Pancreas (tissue), 10 donors: Measurements from ENCODE around the gene DNER. TPM values are rescaled to one million over a fixed set of nuclear protein-coding genes. Genes with fewer than 3 reads are reported as not detected.

Experiments used
- ATAC-seq, 4 donors: fragments of 200-7000 bp; cut with Tn5 transposase; one replicate each; pipeline versions ENCODE4 v1.8.0 to v1.9.1; 2020; ENCODE audit warnings: mild to moderate bottlenecking in 4 of 4, moderate library complexity in 4 of 4
- DNase-seq, 6 donors: peaks; one replicate each; pipeline ENCODE4 v3.0.0-alpha.2; 2020
- FAIRE-seq: peaks from 2 replicates; lab custom pipeline; 2012; peaks lifted over from hg19 to GRCh38; lab: Jason Lieb, UNC
- H3K27ac ChIP-seq, 4 donors: fragments of 200-600 bp; sonication (generic); 1 replicate in 3 of 4; 2 replicates in 1 of 4; pipeline versions ENCODE4 v1.5.0 to v1.8.0; 2020
- H3K27me3 ChIP-seq, 4 donors: fragments of 200-600 bp; one replicate each; pipeline ENCODE4 v1.8.0; 2021
- H3K36me3 ChIP-seq, 3 donors: fragments of 200-600 bp; sonication (generic) in 1 of 3; one replicate each; pipeline versions ENCODE4 v1.5.0 to v1.8.0; 2020 to 2021
- H3K4me1 ChIP-seq, 3 donors: fragments of 200-600 bp; one replicate each; pipeline ENCODE4 v1.8.0; 2021
- H3K4me3 ChIP-seq, 4 donors: fragments of 200-600 bp; sonication (generic) in 2 of 4; one replicate each; pipeline versions ENCODE4 v1.5.0 to v1.8.0; 2020 to 2021
- H3K9me3 ChIP-seq, 4 donors: fragments of 200-600 bp; one replicate each; pipeline ENCODE4 v1.8.0; 2021
- CTCF ChIP-seq, 4 donors: fragments of 200-600 bp; sonication (generic) in 3 of 4; IDR thresholded peaks; one replicate each; pipeline versions ENCODE4 v1.5.0 to v1.8.0; 2021; ENCODE audit warnings: antibody characterized with exemption in 4 of 4
- WGBS, 2 donors: extraction: QIAGEN DNeasy Blood & Tissue Kit; methylation state at CpG; one replicate each; pipeline ENCODE4 v1.1.7; 2013; 5-methylcytosine and 5-hydroxymethylcytosine counted together
- intact Hi-C, 3 donors: fragments of 100-400 bp; cut with DNase I; formaldehyde crosslinking; loops; one replicate each; pipeline versions ENCODE4 v1.11.1 to v1.14.2; 2022
- polyA plus RNA-seq, 2 donors: library from polyadenylated mRNA; stranded (reverse); fragments of 200-250 nt; gene quantifications; one replicate each; pipeline ENCODE4 v1.2.3, GENCODE V29; 2013
- total RNA-seq, 6 donors: library from RNA; stranded (reverse); fragmentation: NEBNext Ultra II Directional in 4 of 6; extraction: Animal tissue kit (Norgen Biotek cat#: 25700) in 4 of 6; gene quantifications; one replicate each; pipeline versions ENCODE4 v1.2.1 to v1.2.4, GENCODE V29; 2021 to 2023
- donor health status: healthy with polysubstance abuse.
- donor health status: DM: no; HTN: no; CAD: no; lungs with moderate emphysema.
- donor health status: DM: no; HTN: no; CAD: no.
- donor health status: control.
- donor health status: control.
- donor health status: Bipolar disorder and iron deficiency.
- donor health status: DM: yes; HTN: yes; CAD: no.
- donor health status: DM: no; HTN: no; CAD: no.
- donor health status: DM: no; HTN: no; CAD: no.
- donor health status: DM: yes; HTN: yes; CAD: no.

Gene DNER
- total and polyA plus RNA-seq, 8 donors, result 0.25 to 2.3 (median 0.44) TPM

DNA sequence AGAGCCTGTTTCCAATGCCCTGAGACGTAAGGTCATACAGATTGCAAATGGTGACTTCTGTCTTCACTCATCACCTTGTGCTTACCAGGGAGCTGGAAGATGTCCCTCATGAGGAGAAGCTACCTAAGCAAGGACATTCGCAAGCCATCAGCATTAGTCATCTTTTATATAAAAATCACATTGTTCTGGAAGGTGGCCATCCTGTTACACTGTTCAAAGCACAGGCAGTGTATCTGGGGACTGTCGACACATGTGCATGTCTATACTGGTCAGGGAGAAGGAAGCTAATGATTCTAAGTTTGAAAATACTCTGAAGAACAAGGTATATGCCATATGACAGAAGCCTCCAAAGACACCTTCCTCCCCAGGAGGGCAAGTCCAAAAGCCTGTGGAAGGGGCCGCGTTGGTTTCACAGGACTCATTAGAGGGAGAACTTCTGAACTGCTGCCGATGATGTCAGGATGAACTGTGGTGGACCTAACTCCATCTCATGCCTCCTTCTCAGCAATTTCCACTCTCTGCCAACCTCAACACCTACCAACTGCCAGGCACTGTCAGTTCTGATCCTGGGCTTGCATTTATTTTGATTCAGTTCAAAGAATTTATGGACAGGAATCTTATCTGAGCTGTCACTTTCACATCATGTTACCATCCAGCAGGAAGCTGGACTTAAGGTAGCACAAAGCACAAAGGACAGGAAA lies 39.4 kb downstream of the DNER start:
- no peak overlapping the region for H3K27ac ChIP-seq
- H3K4me3 ChIP-seq, result no peak overlapping the region
- no peaks in the 10 kb centered on the region for H3K9me3 ChIP-seq
- intact Hi-C loops, result no loop called here
- FAIRE-seq (no peak), DNase-seq (no peak), ATAC-seq (no peak)
- WGBS, 2 donors, result 74% methylated on average over 6 of the region's 6 CpGs
- no peak for TF ChIP-seq CTCF (IDR thresholded peaks at IDR 0.05)
- H3K4me1 ChIP-seq, result no peaks in the 10 kb centered on the region
- H3K36me3 ChIP-seq, result no peaks in the 10 kb centered on the region
- peaks cover 0 to 2% (median 0%) of the 10 kb centered on the region in 4 donors for H3K27me3 ChIP-seq

DNA sequence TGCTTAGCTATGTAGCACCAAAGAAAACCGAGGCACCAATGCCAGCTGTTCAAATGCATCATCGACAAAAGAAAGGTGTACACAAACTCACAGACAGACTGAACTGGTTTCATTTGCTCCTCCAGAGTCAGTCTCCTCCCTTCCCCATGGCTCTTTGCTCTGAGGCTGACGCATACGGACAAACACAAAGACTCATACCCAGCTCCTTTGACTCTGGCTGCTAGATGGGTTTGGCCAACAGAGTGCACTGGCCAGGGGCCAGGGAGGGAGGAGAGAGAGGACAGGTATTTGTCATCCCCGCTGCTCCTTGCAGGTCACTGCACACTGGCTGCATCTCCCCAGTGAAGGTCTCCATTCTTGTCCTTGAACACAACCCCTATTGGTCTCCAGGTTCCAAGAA lies 40.7 kb downstream of the DNER start:
- H3K27me3 ChIP-seq, result peaks cover 0 to 2% (median 0%) of the 10 kb centered on the region in 4 donors
- ATAC-seq, result no peak
- no peak for DNase-seq

GRCh38 chr2:229672021-229672420 lies 42.3 kb downstream of the DNER start:
- Histone ChIP-seq H3K27ac (no peak overlapping the region), H3K4me3 (no peak overlapping the region), H3K9me3 (no peaks in the 10 kb centered on the region), H3K36me3 (no peaks in the 10 kb centered on the region), H3K4me1 (no peaks in the 10 kb centered on the region), H3K27me3 (no peaks in the 10 kb centered on the region)
- no peak for FAIRE-seq
- 37 to 52% methylated on average over 8 of the region's 8 CpGs for WGBS, 2 donors
- TF ChIP-seq CTCF (IDR thresholded peaks at IDR 0.05), result no peak
- ATAC-seq, result no peak
- DNase-seq, result no peak
- intact Hi-C loops, result no loop called here

More for the DNA sequence above, 40.7 kb downstream of the DNER start:
- no peaks in the 10 kb centered on the region for H3K36me3 ChIP-seq
- no peak overlapping the region for H3K4me3 ChIP-seq
- no peak overlapping the region for H3K27ac ChIP-seq
- TF ChIP-seq CTCF (IDR thresholded peaks at IDR 0.05), result no peak
- FAIRE-seq, result no peak
- no peaks in the 10 kb centered on the region for H3K4me1 ChIP-seq
- WGBS, 2 donors, result 68 to 75% methylated on average over 5 of the region's 5 CpGs
- H3K9me3 ChIP-seq, result no peaks in the 10 kb centered on the region
- intact Hi-C loops, result no loop called here

- ATAC-seq (no peak), DNase-seq (no peak), FAIRE-seq (no peak)
- no peaks in the 10 kb centered on the region for H3K27me3 ChIP-seq
- WGBS, 2 donors, result 44 to 49% methylated on average over 3 of the region's 3 CpGs
- no peak for TF ChIP-seq CTCF (IDR thresholded peaks at IDR 0.05)
- intact Hi-C loops, result no loop called here
- H3K4me1 ChIP-seq, result no peaks in the 10 kb centered on the region
- H3K9me3 ChIP-seq, result no peaks in the 10 kb centered on the region
- no peaks in the 10 kb centered on the region for H3K36me3 ChIP-seq
- no peak overlapping the region for H3K27ac ChIP-seq
- H3K4me3 ChIP-seq, result no peak overlapping the region
Observed at GRCh38 chr2:229669841-229670240, 44.5 kb downstream of the DNER start.

DNA sequence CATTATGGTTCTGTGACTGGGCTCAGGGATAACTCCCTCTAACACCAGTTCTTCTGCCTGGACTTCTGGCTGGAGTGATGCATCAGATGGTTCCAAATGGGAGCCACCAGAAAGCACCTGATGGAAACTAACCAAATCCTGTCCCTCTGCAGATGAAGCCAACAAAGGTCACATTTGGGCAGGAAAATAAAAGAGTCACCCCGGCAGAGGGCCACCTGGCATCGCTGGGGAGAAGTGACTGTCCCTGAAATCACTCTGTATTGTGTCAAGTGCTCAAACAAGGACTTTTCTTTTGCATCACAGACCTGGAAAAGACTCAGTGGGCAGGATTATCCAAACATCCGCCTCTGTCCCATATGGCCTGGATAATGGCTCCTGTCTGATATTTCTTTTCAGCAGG lies 47.5 kb downstream of the DNER start:
- intact Hi-C loops, result no loop called here
- Histone ChIP-seq H3K27ac (no peak overlapping the region), H3K36me3 (no peaks in the 10 kb centered on the region), H3K9me3 (no peaks in the 10 kb centered on the region), H3K4me3 (no peak overlapping the region), H3K4me1 (no peaks in the 10 kb centered on the region), H3K27me3 (no peaks in the 10 kb centered on the region)
- ATAC-seq, result no peak
- no peak for TF ChIP-seq CTCF (IDR thresholded peaks at IDR 0.05)
- FAIRE-seq, result no peak
- DNase-seq, result no peak
- 78 to 93% methylated on average over 3 of the region's 3 CpGs for WGBS, 2 donors
